Fibroblast of lung (primary cell): Measurements from ENCODE around the gene ITPR2.

Experiments
- CTCF ChIP-seq, 2 donors: IDR thresholded peaks in 1 of 2; conservative IDR thresholded peaks in 1 of 2; 1 replicate in 1 of 2; 2 replicates in 1 of 2; pipeline ENCODE4 v1.5.1; 2011 to 2012; ENCODE audit warnings: low read length in 2 of 2, control low read depth in 1 of 2, inconsistent platforms in 1 of 2, low read depth in 1 of 2, mild to moderate bottlenecking in 1 of 2
- EZH2 ChIP-seq: IDR thresholded peaks from 2 replicates; pipeline ENCODE4 v1.5.1; 2012; ENCODE audit warnings: low read length, control low read depth, mild to moderate bottlenecking; ENCODE audit errors: missing control alignments

- no peak for TF ChIP-seq CTCF (conservative IDR thresholded peaks at IDR 0.05 in 1 of 2, IDR thresholded peaks at IDR 0.05 in 1 of 2; ENCODE audit: low read depth in 1 of 2, low read length in 2 of 2)
- TF ChIP-seq EZH2: no peak
Measured at GRCh38 chr12:26735249-26735639, 97.8 kb downstream of the ITPR2 start.
